GM12878 (cell line): Measurements from ENCODE around the gene OPRD1. TPM values are rescaled to one million over a fixed set of nuclear protein-coding genes. Genes with fewer than 3 reads are reported as not detected.

Source experiments
- ATAC-seq: fragments of 200-7000 bp; cut with Tn5 transposase; 3 replicates; pipeline ENCODE4 v1.9.1; 2020; ENCODE audit warnings: mild to moderate bottlenecking, moderate library complexity
- BruUV-seq: library from RNA; stranded (reverse); fragments of 400-500 nt; replicated peaks from 2 replicates; lab custom pipeline; 2021; lab: Mats Ljungman, UMichigan
- CTCF ChIA-PET: fragments of 300-600 bp; sonication (Branson Sonifier 250); formaldehyde crosslinking; extraction: SDS; loops from one replicate; lab custom pipeline; 2021; ENCODE audit warnings: inconsistent platforms; lab: Yijun Ruan, JAX
- POLR2A ChIA-PET: fragments of 350-600 bp; formaldehyde crosslinking; extraction: SDS; loops from one replicate; lab custom pipeline; 2021; ENCODE audit warnings: inconsistent platforms; lab: Charles Lee
- RAD21 ChIA-PET: fragments of 300-600 bp; sonication (Branson Sonifier 250); formaldehyde crosslinking; loops from one replicate; lab custom pipeline; 2023; ENCODE audit warnings: antibody characterized with exemption; ENCODE audit not compliant: unreplicated experiment; lab: Charles Lee
- SMC1A ChIA-PET: fragments of 300-600 bp; sonication (Branson Sonifier 250); formaldehyde crosslinking; loops from one replicate; lab custom pipeline; 2023; ENCODE audit not compliant: unreplicated experiment, uncharacterized antibody; lab: Charles Lee
- DNase-seq: peaks from one replicate; pipeline ENCODE4 v3.0.0-alpha.2; 2011; ENCODE audit warnings: low read depth, low spot score
- FAIRE-seq: peaks from 3 replicates; lab custom pipeline; 2011; peaks lifted over from hg19 to GRCh38; lab: Jason Lieb, UNC
- H2AFZ ChIP-seq: 2 replicates; pipeline ENCODE4 v1.6.0; 2011; ENCODE audit warnings: low read depth, low read length, control low read depth; ENCODE audit not compliant: control insufficient read depth
- H3K27ac ChIP-seq: 2 replicates; pipeline ENCODE4 v1.5.1; 2011; ENCODE audit warnings: control low read depth; ENCODE audit not compliant: control insufficient read depth, insufficient read depth
- H3K27me3 ChIP-seq, 2 experiments: replicated peaks in 1 of 2; 2 replicates each; pipeline versions ENCODE4 v1.6.0 to v1.6.1; 2011; ENCODE audit warnings: low read length in 1 of 2; ENCODE audit not compliant: control insufficient read depth in 2 of 2, insufficient read depth in 2 of 2
- H3K36me3 ChIP-seq, 2 experiments: 2 replicates each; pipeline ENCODE4 v1.5.1; 2011; ENCODE audit warnings: low read length in 1 of 2; ENCODE audit not compliant: control insufficient read depth in 2 of 2, insufficient read depth in 2 of 2
- H3K4me1 ChIP-seq: 2 replicates; pipeline ENCODE4 v1.6.1; 2011; ENCODE audit warnings: mild to moderate bottlenecking, low read length, moderate library complexity, mixed read lengths; ENCODE audit not compliant: control insufficient read depth, insufficient read depth
- H3K4me2 ChIP-seq: 2 replicates; pipeline ENCODE4 v1.6.0; 2011; ENCODE audit warnings: control low read depth; ENCODE audit not compliant: control insufficient read depth, insufficient read depth
- H3K4me3 ChIP-seq: fragments of 200-600 bp; sonication (generic); 2 replicates; pipeline ENCODE4 v1.5.1; 2016
- H3K79me2 ChIP-seq: 2 replicates; pipeline ENCODE4 v1.6.0; 2011; ENCODE audit warnings: low read length; ENCODE audit not compliant: control insufficient read depth, insufficient read depth
- H3K9ac ChIP-seq: 2 replicates; pipeline ENCODE4 v1.8.0; 2011; ENCODE audit warnings: low read length, control low read depth, mixed read lengths; ENCODE audit not compliant: control insufficient read depth, insufficient read depth
- H3K9me3 ChIP-seq: replicated peaks from 3 replicates; pipeline ENCODE4 v1.5.1; 2011; ENCODE audit warnings: mild to moderate bottlenecking, low read length; ENCODE audit not compliant: control insufficient read depth, insufficient read depth
- H4K20me1 ChIP-seq: 2 replicates; pipeline ENCODE4 v1.6.0; 2011; ENCODE audit not compliant: control insufficient read depth, insufficient read depth
- FOXK2 ChIP-seq: fragments of 450-650 bp; IDR thresholded peaks from 2 replicates; pipeline ENCODE4 v1.6.1; 2017; ENCODE audit warnings: mild to moderate bottlenecking, moderate library complexity
- RUNX3 ChIP-seq: IDR thresholded peaks from 2 replicates; pipeline ENCODE4 v1.6.1; 2012; ENCODE audit warnings: low read length, inconsistent platforms
- SMC3 ChIP-seq: IDR thresholded peaks from 2 replicates; pipeline ENCODE4 v1.6.1; 2011; ENCODE audit warnings: low read length, improper control_type of control experiment, borderline replicate concordance
- SREBF1 ChIP-seq: IDR thresholded peaks from 2 replicates; pipeline ENCODE4 v1.6.1; 2012; ENCODE audit warnings: mild to moderate bottlenecking, low read length
- SREBF2 ChIP-seq: IDR thresholded peaks from 2 replicates; pipeline ENCODE4 v1.6.1; 2012; ENCODE audit warnings: mild to moderate bottlenecking, low read length
- WGBS: methylation state at CpG from one replicate; pipeline ENCODE4 v1.1.6; 2016; ENCODE audit warnings: low lambda C conversion rate; ENCODE audit not compliant: insufficient replicate concordance, insufficient coverage; ENCODE audit errors: missing lambda C conversion rate; 5-methylcytosine and 5-hydroxymethylcytosine counted together
- in situ Hi-C: fragments of 300-500 bp; cut with MboI; formaldehyde crosslinking; loops from 9 replicates; pipeline ENCODE4 v1.14.3; 2018; ENCODE audit warnings: mixed read lengths
- intact Hi-C: fragments of 100-400 bp; cut with micrococcal nuclease; formaldehyde crosslinking; loops from one replicate; pipeline ENCODE4 v1.14.2; 2022; ENCODE audit not compliant: unreplicated experiment
- polyA plus RNA-seq, 11 experiments: library from polyadenylated mRNA; depleted of rRNA in 4 of 11; unstranded in 6 of 11; stranded (reverse) in 5 of 11; fragments of >200 nt; fragmentation: Nextera tagmentation in 4 of 11; fragmentation: Illumina TruSeq in 1 of 11; extraction: Ambion mirVana in 4 of 11; extraction: Trizol in 1 of 11; gene quantifications; 1 replicate in 1 of 11; 2 replicates in 10 of 11; pipeline versions ENCODE4 v1.2.1 to v1.2.3, GENCODE V29; 2011 to 2016; ENCODE audit warnings: inconsistent platforms in 2 of 11, missing spikeins in 2 of 11, low read depth in 1 of 11
- total RNA-seq, 4 experiments: library from RNA; depleted of rRNA in 3 of 4; stranded (reverse); fragments of >200 nt in 3 of 4; fragmentation: Illumina TruSeq in 1 of 4; extraction: Trizol in 1 of 4; gene quantifications; 2 replicates each; pipeline versions ENCODE4 v1.2.1 to v1.2.3, GENCODE V29; 2013 to 2021
- TF ChIP-seq, protein P1 (sequence below): fragments of 450-650 bp; IDR thresholded peaks from 2 replicates; pipeline ENCODE4 v1.6.1; 2017; ENCODE audit warnings: low read depth, mild to moderate bottlenecking, moderate library complexity

The OPRD1 gene
- total and polyA plus RNA-seq, 10 of the 15 experiments (the other 5 are each of a cell fraction or from before 2014, with no cell fraction given): 0.02 TPM; not detected in 8

DNA sequence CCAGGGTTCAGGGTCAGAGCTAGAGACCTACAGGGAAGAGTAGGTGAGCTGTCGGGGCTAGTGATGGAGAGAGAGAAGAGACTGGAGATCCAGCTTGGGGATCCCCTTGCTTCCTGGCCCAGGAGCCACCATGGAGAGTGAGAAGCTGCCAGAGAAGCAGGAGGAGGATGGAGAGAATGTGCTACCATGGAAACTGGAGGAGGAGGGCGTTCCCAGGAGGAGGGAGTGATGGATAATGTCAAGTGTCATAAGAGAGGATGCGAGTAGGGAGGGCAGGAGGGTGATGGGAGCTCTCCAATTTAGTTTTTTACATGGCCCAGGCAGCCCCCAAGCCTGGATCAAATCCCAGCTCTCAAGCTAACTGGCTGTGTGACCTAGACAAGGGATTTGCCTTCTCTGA is 55.9 kb downstream of the OPRD1 start:
- H3K4me1 ChIP-seq: no peaks in the 10 kb centered on the region
- ATAC-seq (no peak), DNase-seq (no peak), FAIRE-seq (no peak)
- BruUV-seq: no TSS peak
- ChIA-PET RAD21 (interaction anchor here (1.0 to 2.2 kb wide), 2 partner anchors 9 to 44 kb away, joined by 3 to 9 read pairs; no protein-coding TSS in a partner anchor), POLR2A (interaction anchor here (0.5 kb wide), 1 partner anchor 222 kb away, joined by 4 read pairs; no protein-coding TSS in a partner anchor), CTCF (interaction anchor here (0.6 to 3.1 kb wide), 5 partner anchors 9 to 201 kb away, joined by 3 to 30 read pairs (median 4); no protein-coding TSS in a partner anchor), SMC1A (interaction anchor here (0.8 to 1.3 kb wide), 5 partner anchors 10 to 261 kb away, joined by 3 read pairs; no protein-coding TSS in a partner anchor)
- no peaks in the 10 kb centered on the region for H3K36me3 ChIP-seq
- 28% methylated on average over 3 of the region's 3 CpGs for WGBS
- no peak for TF ChIP-seq SREBF1
- no peak for TF ChIP-seq SREBF2
- no peak for TF ChIP-seq FOXK2
- no peak for TF ChIP-seq RUNX3
- no peak for TF ChIP-seq SMC3
- TF ChIP-seq, protein P1, sequence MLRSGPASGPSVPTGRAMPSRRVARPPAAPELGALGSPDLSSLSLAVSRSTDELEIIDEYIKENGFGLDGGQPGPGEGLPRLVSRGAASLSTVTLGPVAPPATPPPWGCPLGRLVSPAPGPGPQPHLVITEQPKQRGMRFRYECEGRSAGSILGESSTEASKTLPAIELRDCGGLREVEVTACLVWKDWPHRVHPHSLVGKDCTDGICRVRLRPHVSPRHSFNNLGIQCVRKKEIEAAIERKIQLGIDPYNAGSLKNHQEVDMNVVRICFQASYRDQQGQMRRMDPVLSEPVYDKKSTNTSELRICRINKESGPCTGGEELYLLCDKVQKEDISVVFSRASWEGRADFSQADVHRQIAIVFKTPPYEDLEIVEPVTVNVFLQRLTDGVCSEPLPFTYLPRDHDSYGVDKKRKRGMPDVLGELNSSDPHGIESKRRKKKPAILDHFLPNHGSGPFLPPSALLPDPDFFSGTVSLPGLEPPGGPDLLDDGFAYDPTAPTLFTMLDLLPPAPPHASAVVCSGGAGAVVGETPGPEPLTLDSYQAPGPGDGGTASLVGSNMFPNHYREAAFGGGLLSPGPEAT: no peak
- H3K27me3 ChIP-seq: no peaks in the 10 kb centered on the region; a peak in 1 of 4 replicates
- intact Hi-C loops: no loop called here
- H3K4me2 ChIP-seq: no peak overlapping the region
- no peak overlapping the region for H3K27ac ChIP-seq
- no peaks in the 10 kb centered on the region for H3K79me2 ChIP-seq
- H4K20me1 ChIP-seq: no peaks in the 10 kb centered on the region
- in situ Hi-C loops: no loop called here
- H3K9me3 ChIP-seq: no peaks in the 10 kb centered on the region
- no peak overlapping the region for H2AFZ ChIP-seq
- H3K4me3 ChIP-seq: no peak overlapping the region
- H3K9ac ChIP-seq: no peak overlapping the region
